ENCODE results near the gene AFF3. TPM values are rescaled to one million over a fixed set of nuclear protein-coding genes. Genes with fewer than 3 reads are reported as not detected.

AFF3 gene
- total RNA-seq, 1 experiment from 2014 or later = not detected

- intact Hi-C loops (cut with micrococcal nuclease; ENCODE audit: unreplicated experiment) = no loop called here
These were observed 199.6 kb downstream of the AFF3 start for GRCh38 chr2:99942561-99943347.

GRCh38 chr2:99940963-99941362 is 201.4 kb downstream of the AFF3 start:
- CTCF ChIA-PET = no interaction called here
- Histone ChIP-seq H3K36me3 (ENCODE audit: insufficient read depth, low read length, poor library complexity, severe bottlenecking) (no peaks in the 10 kb centered on the region), H3K27me3 (replicated peaks; ENCODE audit: insufficient read depth, low read depth, low read length, poor library complexity) (peaks cover 21% of the 10 kb centered on the region), H3K9me3 (ENCODE audit: low read depth, low read length, poor library complexity, severe bottlenecking) (no peaks in the 10 kb centered on the region), H3K27ac (ENCODE audit: low read depth, low read length, poor library complexity, severe bottlenecking) (no peak overlapping the region), H3K4me1 (ENCODE audit: insufficient read depth, low read length, poor library complexity, severe bottlenecking) (no peaks in the 10 kb centered on the region), H3K4me3 (ENCODE audit: low read depth, low read length, poor library complexity, severe bottlenecking) (no peak overlapping the region)
- POLR2A ChIA-PET (ENCODE audit: low non-redundant PET) = no interaction called here
- intact Hi-C loops (cut with micrococcal nuclease; ENCODE audit: unreplicated experiment) = no loop called here
- no peak for TF ChIP-seq CTCF (conservative IDR thresholded peaks at IDR 0.05; ENCODE audit: low read depth, low read length)
- no peak for TF ChIP-seq EZH2 (IDR thresholded peaks at IDR 0.05; ENCODE audit: borderline replicate concordance, low read depth, low read length, poor library complexity, severe bottlenecking)
- no peak for DNase-seq (ENCODE audit: low spot score)
- BruUV-seq (replicated peaks) = no TSS peak

More at GRCh38 chr2:99942561-99943347, 199.6 kb downstream of the AFF3 start:
- BruUV-seq (replicated peaks) = no TSS peak
- no peaks in the 10 kb centered on the region for H3K9me3 ChIP-seq (ENCODE audit: low read depth, low read length, poor library complexity, severe bottlenecking)
- H3K4me3 ChIP-seq (ENCODE audit: low read depth, low read length, poor library complexity, severe bottlenecking) = no peak overlapping the region
- DNase-seq (ENCODE audit: low spot score) = no peak
- no peaks in the 10 kb centered on the region for H3K36me3 ChIP-seq (ENCODE audit: insufficient read depth, low read length, poor library complexity, severe bottlenecking)
- H3K27me3 ChIP-seq (replicated peaks; ENCODE audit: insufficient read depth, low read depth, low read length, poor library complexity) = peaks cover 21% of the 10 kb centered on the region
- POLR2A ChIA-PET (ENCODE audit: low non-redundant PET) = no interaction called here
- no peak overlapping the region for H3K27ac ChIP-seq (ENCODE audit: low read depth, low read length, poor library complexity, severe bottlenecking)
- TF ChIP-seq CTCF (conservative IDR thresholded peaks at IDR 0.05; ENCODE audit: low read depth, low read length) (no peak), EZH2 (IDR thresholded peaks at IDR 0.05; ENCODE audit: borderline replicate concordance, low read depth, low read length, poor library complexity, severe bottlenecking) (no peak)
- CTCF ChIA-PET = no interaction called here
- H3K4me1 ChIP-seq (ENCODE audit: insufficient read depth, low read length, poor library complexity, severe bottlenecking) = no peaks in the 10 kb centered on the region

GRCh38 chr2:99939135-99939534 is 203.3 kb downstream of the AFF3 start:
- DNase-seq (ENCODE audit: low spot score) = no peak
- POLR2A ChIA-PET (ENCODE audit: low non-redundant PET) = no interaction called here
- no peaks in the 10 kb centered on the region for H3K9me3 ChIP-seq (ENCODE audit: low read depth, low read length, poor library complexity, severe bottlenecking)
- no peaks in the 10 kb centered on the region for H3K36me3 ChIP-seq (ENCODE audit: insufficient read depth, low read length, poor library complexity, severe bottlenecking)
- peaks cover 26% of the 10 kb centered on the region for H3K27me3 ChIP-seq (replicated peaks; ENCODE audit: insufficient read depth, low read depth, low read length, poor library complexity)
- no peak overlapping the region for H3K4me3 ChIP-seq (ENCODE audit: low read depth, low read length, poor library complexity, severe bottlenecking)
- TF ChIP-seq EZH2 (IDR thresholded peaks at IDR 0.05; ENCODE audit: borderline replicate concordance, low read depth, low read length, poor library complexity, severe bottlenecking) = no peak
- no peak for TF ChIP-seq CTCF (conservative IDR thresholded peaks at IDR 0.05; ENCODE audit: low read depth, low read length)
- intact Hi-C loops (cut with micrococcal nuclease; ENCODE audit: unreplicated experiment) = no loop called here
- H3K4me1 ChIP-seq (ENCODE audit: insufficient read depth, low read length, poor library complexity, severe bottlenecking) = no peaks in the 10 kb centered on the region
- CTCF ChIA-PET = no interaction called here
- no TSS peak for BruUV-seq (replicated peaks)
- H3K27ac ChIP-seq (ENCODE audit: low read depth, low read length, poor library complexity, severe bottlenecking) = no peak overlapping the region

All from A673 (cell line).